HG03575 (cell line): ENCODE results near the gene HNRNPR.
A peak's percentile ranks its signal among the peaks of the same experiment; 100 is the strongest.

ENCODE experiments used
- ATAC-seq: cut with Tn5 transposase; IDR thresholded peaks from one replicate; pipeline ENCODE4 v1.9.1; 2021; ENCODE audit not compliant: unreplicated experiment, insufficient number of reproducible peaks, low FRiP score; ENCODE audit errors: extremely low read depth

HNRNPR gene

GRCh38 chr1:23370330-23370708, 26.2 kb upstream of the HNRNPR start:
- ATAC-seq, result no peak

GRCh38 chr1:23369335-23370013, 25.4 kb upstream of the HNRNPR start, which contains the start of gene ZNF436:
TSS of gene ZNF436 (minus strand) at chr1:23369836. CDS start at chr1:23368005, 1,831 bp downstream.
- no peak for ATAC-seq

GRCh38 chr1:23368562-23369334, 24.7 kb upstream of the HNRNPR start:
- no peak for ATAC-seq

GRCh38 chr1:23367791-23368561, 23.9 kb upstream of the HNRNPR start:
- peak; percentile 55 for ATAC-seq

GRCh38 chr1:23367451-23367790, 23.3 kb upstream of the HNRNPR start:
- ATAC-seq, result no peak

- no peak for ATAC-seq
These were observed 22.5 kb upstream of the HNRNPR start for GRCh38 chr1:23366598-23366997.

GRCh38 chr1:23366146-23366545, 22.1 kb upstream of the HNRNPR start:
- no peak for ATAC-seq

GRCh38 chr1:23362218-23362713, 18.2 kb upstream of the HNRNPR start:
- no peak for ATAC-seq

GRCh38 chr1:23358310-23358875, 14.3 kb upstream of the HNRNPR start:
- no peak for ATAC-seq

- ATAC-seq, result no peak
These were observed 13.2 kb upstream of the HNRNPR start for GRCh38 chr1:23357138-23357908.

- no peak for ATAC-seq
These were observed 12.5 kb upstream of the HNRNPR start for GRCh38 chr1:23356471-23357137.

GRCh38 chr1:23354245-23354644, 10.2 kb upstream of the HNRNPR start:
- ATAC-seq, result no peak

- ATAC-seq, result no peak
These were observed 8.1 kb upstream of the HNRNPR start for GRCh38 chr1:23352096-23352695.

- ATAC-seq, result no peak
These were observed 1.8 kb upstream of the HNRNPR start for GRCh38 chr1:23345920-23346319.

GRCh38 chr1:23344987-23345472, 946 bp upstream of the HNRNPR start:
- ATAC-seq, result no peak

- ATAC-seq, result no peak
These were observed 618 bp downstream of the HNRNPR start for GRCh38 chr1:23343221-23344110.
